Activated naive CD4-positive, alpha-beta T cell treated with anti-CD3 and anti-CD28 coated beads for 36 hours (primary cell): ENCODE data around the gene DENND6B. TPM values are rescaled to one million over a fixed set of nuclear protein-coding genes. Genes with fewer than 3 reads are reported as not detected.
A peak's percentile ranks its signal among the peaks of the same experiment; 100 is the strongest.

Experiments
- CTCF ChIA-PET: fragments of 350-600 bp; sonication (Branson Sonifier 250); formaldehyde crosslinking; loops from one replicate; lab custom pipeline; 2021; ENCODE audit warnings: antibody characterized with exemption; lab: Charles Lee
- DNase-seq: peaks from one replicate; pipeline ENCODE4 v3.0.0-alpha.2; 2020
- H3K27ac Mint-ChIP-seq: one replicate; pipeline ENCODE4 v1.8.0; 2021; ENCODE audit warnings: mild to moderate bottlenecking, mixed read lengths
- H3K27me3 Mint-ChIP-seq: one replicate; pipeline ENCODE4 v1.8.0; 2021; ENCODE audit warnings: low read depth, mixed read lengths
- H3K36me3 Mint-ChIP-seq: one replicate; pipeline ENCODE4 v1.8.0; 2021; ENCODE audit warnings: low read depth, mixed read lengths
- H3K4me1 Mint-ChIP-seq: one replicate; pipeline ENCODE4 v1.8.0; 2021; ENCODE audit warnings: low read depth, mixed read lengths
- H3K4me3 Mint-ChIP-seq: one replicate; pipeline ENCODE4 v1.8.0; 2021; ENCODE audit warnings: mild to moderate bottlenecking, moderate library complexity, mixed read lengths
- H3K9me3 Mint-ChIP-seq: one replicate; pipeline ENCODE4 v1.8.0; 2021; ENCODE audit warnings: mixed read lengths
- intact Hi-C: fragments of 100-400 bp; cut with micrococcal nuclease; formaldehyde crosslinking; loops from one replicate; pipeline ENCODE4 v1.15.1; 2023
- total RNA-seq, 2 experiments: library from RNA; stranded (reverse); gene quantifications; one replicate each; pipeline ENCODE4 v1.2.3, GENCODE V29; 2021

Gene DENND6B
- total RNA-seq, 2 experiments from 2014 or later = 1.8 to 2.1 TPM

DNA sequence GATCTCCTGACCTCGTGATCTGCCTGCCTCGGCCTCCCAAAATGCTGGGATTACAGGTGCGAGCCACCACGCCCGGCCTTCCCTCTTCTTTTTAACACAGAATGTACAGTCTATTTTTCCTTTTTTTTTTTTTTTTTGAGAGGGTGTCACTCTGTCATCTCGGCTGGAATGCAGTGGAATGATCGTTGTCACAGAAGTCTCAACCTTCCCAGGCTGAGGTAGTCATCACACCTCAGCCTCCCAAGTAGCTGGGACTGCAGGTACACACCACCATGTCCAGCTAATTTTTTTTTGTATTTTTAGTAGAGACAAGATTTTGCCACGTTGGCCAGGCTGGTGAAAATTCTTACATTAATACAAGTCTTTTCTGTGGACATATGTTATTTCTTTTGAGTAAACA is 29.4 kb upstream of the DENND6B start:
- no peaks in the 10 kb centered on the region for H3K9me3 Mint-ChIP-seq
- no peaks in the 10 kb centered on the region for H3K27me3 Mint-ChIP-seq
- H3K36me3 Mint-ChIP-seq = peaks cover 25% of the 10 kb centered on the region
- DNase-seq = no peak
- intact Hi-C loops = no loop called here
- H3K4me3 Mint-ChIP-seq = no peak overlapping the region
- H3K27ac Mint-ChIP-seq = no peak overlapping the region
- CTCF ChIA-PET = no interaction called here
- H3K4me1 Mint-ChIP-seq = peaks cover 23% of the 10 kb centered on the region

GRCh38 chr22:50348058-50348457 is 21.2 kb upstream of the DENND6B start:
- H3K9me3 Mint-ChIP-seq = no peaks in the 10 kb centered on the region
- no peaks in the 10 kb centered on the region for H3K27me3 Mint-ChIP-seq
- DNase-seq = no peak
- H3K36me3 Mint-ChIP-seq = peaks cover 9% of the 10 kb centered on the region
- no peak overlapping the region for H3K27ac Mint-ChIP-seq
- intact Hi-C loops = no loop called here
- CTCF ChIA-PET = interaction anchor here (0.6 kb wide), 2 partner anchors 74 to 102 kb away, joined by 3 to 4 read pairs; no protein-coding TSS in a partner anchor
- no peak overlapping the region for H3K4me3 Mint-ChIP-seq
- H3K4me1 Mint-ChIP-seq = no peaks in the 10 kb centered on the region

GRCh38 chr22:50347157-50347556 is 20.3 kb upstream of the DENND6B start:
- no peak for DNase-seq
- Mint-ChIP-seq H3K27ac (no peak overlapping the region), H3K4me3 (no peak overlapping the region), H3K27me3 (no peaks in the 10 kb centered on the region), H3K4me1 (peaks cover 3% of the 10 kb centered on the region), H3K9me3 (no peaks in the 10 kb centered on the region), H3K36me3 (peaks cover 5% of the 10 kb centered on the region)
- intact Hi-C loops = no loop called here
- CTCF ChIA-PET = interaction anchor here (0.6 kb wide), 1 partner anchor 73 kb away, joined by 4 read pairs; no protein-coding TSS in a partner anchor

- CTCF ChIA-PET = no interaction called here
- H3K9me3 Mint-ChIP-seq = no peaks in the 10 kb centered on the region
- H3K4me3 Mint-ChIP-seq = no peak overlapping the region
- no peak overlapping the region for H3K27ac Mint-ChIP-seq
- H3K36me3 Mint-ChIP-seq = peaks cover 3% of the 10 kb centered on the region
- DNase-seq = no peak
- intact Hi-C loops = no loop called here
- H3K27me3 Mint-ChIP-seq = no peaks in the 10 kb centered on the region
- peaks cover 6% of the 10 kb centered on the region for H3K4me1 Mint-ChIP-seq
These were observed 19.7 kb upstream of the DENND6B start for GRCh38 chr22:50346470-50346869.

- Mint-ChIP-seq H3K4me1 (peaks cover 8% of the 10 kb centered on the region), H3K27me3 (no peaks in the 10 kb centered on the region), H3K9me3 (no peaks in the 10 kb centered on the region), H3K36me3 (no peaks in the 10 kb centered on the region), H3K27ac (no peak overlapping the region), H3K4me3 (peak overlapping the region; percentile 56)
- CTCF ChIA-PET = interaction anchor here (1.0 kb wide), 2 partner anchors 11 to 183 kb away, joined by 3 read pairs; no protein-coding TSS in a partner anchor
- intact Hi-C loops = loop anchor here (2.0 kb wide), 2 partner anchors 165 to 277 kb away; partner anchors contain the start of gene NCAPH2
- DNase-seq = no peak
These were observed 16.7 kb upstream of the DENND6B start for GRCh38 chr22:50343541-50343935.

DNA sequence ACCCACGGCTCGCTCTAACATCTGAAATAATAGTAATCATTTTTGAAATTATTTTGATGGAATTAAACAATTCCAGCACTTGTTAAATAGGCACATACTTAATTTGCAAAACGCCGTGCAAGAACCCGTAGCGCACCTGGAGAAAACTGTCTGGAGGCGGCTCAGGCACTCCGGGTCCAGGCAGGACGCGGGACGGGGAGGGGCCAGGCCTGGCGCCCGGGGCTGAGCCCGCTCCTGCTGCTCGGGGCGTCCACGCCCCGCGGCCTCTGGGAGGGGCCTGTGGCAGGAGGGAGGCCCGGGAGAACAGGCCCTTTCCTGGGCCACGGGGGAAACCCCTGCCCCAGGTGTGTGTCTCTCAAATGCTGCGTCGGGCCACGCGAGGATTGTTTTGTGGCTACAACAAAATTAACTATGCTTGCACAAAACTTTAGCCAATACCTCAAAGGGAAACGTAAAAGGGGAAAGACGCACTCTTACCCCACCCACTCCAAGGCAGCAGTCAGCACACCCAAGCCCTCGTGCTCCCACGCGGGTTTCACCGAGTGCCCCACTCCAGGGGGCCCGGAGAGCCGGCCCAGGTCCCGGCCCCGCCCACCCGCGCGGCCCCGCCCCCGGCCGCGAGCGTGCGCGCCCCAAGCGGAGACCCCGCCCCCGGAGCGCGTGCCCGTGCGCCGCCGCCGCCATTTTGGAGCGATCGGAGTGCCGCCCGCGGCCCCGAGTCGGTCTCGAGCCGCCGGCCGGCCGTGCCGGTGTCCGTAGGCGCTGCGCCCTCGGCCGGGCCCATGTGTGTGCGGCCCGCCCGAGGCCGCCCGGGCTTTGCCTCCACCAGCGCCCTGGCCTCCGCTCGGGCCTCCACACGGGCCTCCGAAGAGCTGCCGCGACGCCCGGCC is 16.1 kb upstream of the DENND6B start, which contains the start of gene PPP6R2:
Gene PPP6R2 (plus strand): TSS at position 677 of the 890 bp plus-strand sequence. CDS start 50,582 bp downstream, outside the sequence.
- Mint-ChIP-seq H3K4me1 (peaks cover 8% of the 10 kb centered on the region), H3K4me3 (peak within 1 kb of the TSS; percentile 71)
- CTCF ChIA-PET = interaction anchor here (0.7 to 2.3 kb wide), 13 partner anchors 10 to 278 kb away, joined by 3 to 25 read pairs (median 3); partner anchors contain the start of genes HDAC10 and SCO2

GRCh38 chr22:50341977-50342650 is 15.3 kb upstream of the DENND6B start:
- peak; percentile 94 for DNase-seq
- H3K27me3 Mint-ChIP-seq = no peaks in the 10 kb centered on the region
- CTCF ChIA-PET = interaction anchor here (0.6 to 2.3 kb wide), 22 partner anchors 9 to 350 kb away, joined by 3 to 25 read pairs (median 3); partner anchors contain the start of genes HDAC10 and SCO2
- no peaks in the 10 kb centered on the region for H3K9me3 Mint-ChIP-seq
- peak overlapping the region; percentile 71 for H3K4me3 Mint-ChIP-seq
- H3K27ac Mint-ChIP-seq = peak overlapping the region; percentile 82
- H3K36me3 Mint-ChIP-seq = no peaks in the 10 kb centered on the region
- H3K4me1 Mint-ChIP-seq = peaks cover 8% of the 10 kb centered on the region
- intact Hi-C loops = loop anchor here (1.0 to 2.0 kb wide), 6 partner anchors 15 to 279 kb away; partner anchors contain the start of genes DENND6B and NCAPH2

More for the DNA sequence above, 16.1 kb upstream of the DENND6B start, which contains the start of gene PPP6R2:
- Mint-ChIP-seq H3K9me3 (no peaks in the 10 kb centered on the region), H3K36me3 (no peaks in the 10 kb centered on the region), H3K27ac (peak within 1 kb of the TSS; percentile 82), H3K27me3 (no peaks in the 10 kb centered on the region)
- peak; percentile 85 for DNase-seq
- intact Hi-C loops = loop anchor here (1.0 to 2.0 kb wide), 6 partner anchors 16 to 278 kb away; partner anchors contain the start of genes DENND6B and NCAPH2

- CTCF ChIA-PET = interaction anchor here (0.9 to 2.3 kb wide), 8 partner anchors 10 to 351 kb away, joined by 3 to 25 read pairs (median 7); partner anchors contain the start of gene HDAC10
- intact Hi-C loops = no loop called here
- DNase-seq = no peak
These were observed 13.4 kb upstream of the DENND6B start for GRCh38 chr22:50339945-50340879.

GRCh38 chr22:50338860-50339462 is 12.1 kb upstream of the DENND6B start:
- intact Hi-C loops = no loop called here
- Mint-ChIP-seq H3K36me3 (no peaks in the 10 kb centered on the region), H3K4me3 (no peak overlapping the region), H3K27ac (no peak overlapping the region), H3K4me1 (peaks cover 8% of the 10 kb centered on the region), H3K9me3 (no peaks in the 10 kb centered on the region), H3K27me3 (no peaks in the 10 kb centered on the region)
- CTCF ChIA-PET = no interaction called here
- DNase-seq = no peak

More at GRCh38 chr22:50339945-50340879, 13.4 kb upstream of the DENND6B start:
- Mint-ChIP-seq H3K4me3 (no peak overlapping the region), H3K27ac (no peak overlapping the region), H3K9me3 (no peaks in the 10 kb centered on the region), H3K27me3 (no peaks in the 10 kb centered on the region), H3K36me3 (no peaks in the 10 kb centered on the region), H3K4me1 (peaks cover 8% of the 10 kb centered on the region)

DNA sequence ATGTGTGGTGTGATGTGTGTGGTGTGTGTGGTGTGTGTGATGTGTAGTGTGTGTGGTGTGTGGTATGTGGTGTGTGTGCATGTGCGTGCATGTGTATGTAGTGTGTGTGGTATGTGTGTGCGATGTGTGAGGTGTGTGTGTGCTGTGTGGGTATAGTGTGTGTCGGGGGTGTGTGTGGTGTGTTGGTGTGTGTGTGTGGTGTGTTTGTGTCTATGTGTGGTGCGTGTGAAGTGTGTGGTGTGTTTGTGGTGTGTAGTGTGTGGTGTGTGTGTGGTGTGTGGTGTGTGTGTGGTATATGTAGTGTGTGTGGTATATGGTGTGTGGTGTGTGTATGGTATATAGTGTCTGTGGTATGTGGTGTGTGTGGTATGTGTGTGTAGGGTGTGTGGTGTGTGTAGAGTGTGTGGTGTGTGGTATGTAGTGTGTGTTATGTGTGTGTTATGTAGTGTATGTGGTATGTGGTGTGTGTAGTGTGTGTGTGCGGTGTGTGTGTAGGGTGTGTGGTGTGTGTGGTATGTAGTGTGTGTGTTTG is 11.3 kb upstream of the DENND6B start:
- no peak for DNase-seq
- H3K4me3 Mint-ChIP-seq = no peak overlapping the region
- H3K36me3 Mint-ChIP-seq = no peaks in the 10 kb centered on the region
- peaks cover 8% of the 10 kb centered on the region for H3K4me1 Mint-ChIP-seq
- intact Hi-C loops = no loop called here
- H3K27me3 Mint-ChIP-seq = no peaks in the 10 kb centered on the region
- no peak overlapping the region for H3K27ac Mint-ChIP-seq
- CTCF ChIA-PET = no interaction called here
- H3K9me3 Mint-ChIP-seq = no peaks in the 10 kb centered on the region
